Renal pelvis (tissue), 4 donors: ENCODE results near the gene MCRIP2. TPM values are rescaled to one million over a fixed set of nuclear protein-coding genes. Genes with fewer than 3 reads are reported as not detected.

Source experiments
- DNase-seq: peaks from one replicate; pipeline ENCODE4 v3.0.0-alpha.2; 2013
- polyA plus RNA-seq, 3 donors: library from polyadenylated mRNA; unstranded; fragments of 120-200 nt; gene quantifications; one replicate each; pipeline ENCODE4 v1.2.1, GENCODE V29; 2013; ENCODE audit not compliant: insufficient read length in 3 of 3

The MCRIP2 gene
- polyA plus RNA-seq, 3 donors: 25.5 to 27.4 (median 25.7) TPM

- DNase-seq: no peak
Observed at GRCh38 chr16:693766-694165, 52.1 kb downstream of the MCRIP2 start.

GRCh38 chr16:694187-694862, 52.7 kb downstream of the MCRIP2 start:
- DNase-seq: no peak

GRCh38 chr16:694863-695354, 53.3 kb downstream of the MCRIP2 start:
- DNase-seq: no peak

- no peak for DNase-seq
Observed at GRCh38 chr16:695355-696089, 53.9 kb downstream of the MCRIP2 start.

Other genes starting within 250 kb of the MCRIP2 start
- 100 to 1,000 TPM; 120 to 161 (median 140) TPM for gene NME4, start 244.6 kb upstream of the MCRIP2 start, polyA plus RNA-seq
- 10 to 100 TPM; 19.6 to 47.3 (median 33.7) TPM for gene DECR2, start 239.9 kb upstream of the MCRIP2 start, polyA plus RNA-seq
- 100 to 1,000 TPM; 100 to 155 (median 149) TPM for gene RAB11FIP3, start 216.2 kb upstream of the MCRIP2 start, polyA plus RNA-seq
- 10 to 100 TPM; 33.2 to 40.3 (median 36.7) TPM for gene CAPN15, start 114.1 kb upstream of the MCRIP2 start, polyA plus RNA-seq
- 10 to 100 TPM; 16.0 to 17.8 (median 16.5) TPM for gene PRR35, start 81.4 kb upstream of the MCRIP2 start, polyA plus RNA-seq
- gene NHLRC4, start 74.8 kb upstream of the MCRIP2 start, polyA plus RNA-seq: 1 to 10 TPM; 9.0 to 9.6 (median 9.3) TPM
- 10 to 100 TPM; 67.1 to 99.6 (median 85.4) TPM for gene PIGQ, start 71.9 kb upstream of the MCRIP2 start, polyA plus RNA-seq
- gene RAB40C, start 51.8 kb upstream of the MCRIP2 start, polyA plus RNA-seq: 10 to 100 TPM; 24.5 to 33.9 (median 24.6) TPM
- 1 to 10 TPM; 2.2 to 2.8 (median 2.3) TPM for gene WFIKKN1, start 10.8 kb upstream of the MCRIP2 start, polyA plus RNA-seq
- gene METTL26, start 5.5 kb upstream of the MCRIP2 start, polyA plus RNA-seq: 10 to 100 TPM; 51.4 to 71.5 (median 67.8) TPM
- gene WDR90, start 7.5 kb downstream of the MCRIP2 start, polyA plus RNA-seq: 10 to 100 TPM; 44.3 to 67.4 (median 52.0) TPM
- gene RHOT2, start 26.3 kb downstream of the MCRIP2 start, polyA plus RNA-seq: 100 to 1,000 TPM in 1 of 3 donors, 10 to 100 TPM in 2; 85.9 to 117 (median 97.9) TPM
- 1 to 10 TPM; 1.6 to 2.5 (median 1.8) TPM for gene RHBDL1, start 33.8 kb downstream of the MCRIP2 start, polyA plus RNA-seq
- 100 to 1,000 TPM; 109 to 133 (median 128) TPM for gene STUB1, start 38.6 kb downstream of the MCRIP2 start, polyA plus RNA-seq
- 10 to 100 TPM; 75.1 to 80.9 (median 75.2) TPM for gene JMJD8, start 42.5 kb downstream of the MCRIP2 start, polyA plus RNA-seq
- 10 to 100 TPM; 14.6 to 16.3 (median 15.4) TPM for gene WDR24, start 48.6 kb downstream of the MCRIP2 start, polyA plus RNA-seq
- 1 to 10 TPM; 1.1 to 2.8 (median 1.9) TPM for gene FBXL16, start 64.0 kb downstream of the MCRIP2 start, polyA plus RNA-seq
- 10 to 100 TPM in 2 of 3 donors, 1 to 10 TPM in 1; 7.3 to 16.0 (median 12.8) TPM for gene METRN, start 73.3 kb downstream of the MCRIP2 start, polyA plus RNA-seq
- gene ANTKMT, start 79.3 kb downstream of the MCRIP2 start, polyA plus RNA-seq: 10 to 100 TPM; 18.9 to 24.3 (median 22.5) TPM
- gene CCDC78, start 84.6 kb downstream of the MCRIP2 start, polyA plus RNA-seq: 1 to 10 TPM; 2.5 to 4.8 (median 3.6) TPM
- gene HAGHL, start 85.3 kb downstream of the MCRIP2 start, polyA plus RNA-seq: 1 to 10 TPM; 4.6 to 8.5 (median 4.8) TPM
- gene CIAO3, start 99.2 kb downstream of the MCRIP2 start, polyA plus RNA-seq: 10 to 100 TPM; 27.1 to 34.9 (median 27.3) TPM
- gene MSLN, start 118.9 kb downstream of the MCRIP2 start, polyA plus RNA-seq: 10 to 100 TPM; 12.9 to 21.3 (median 17.4) TPM
- gene RPUSD1, start 146.6 kb downstream of the MCRIP2 start, polyA plus RNA-seq: 10 to 100 TPM; 13.5 to 19.3 (median 18.6) TPM
- 10 to 100 TPM; 31.8 to 34.3 (median 32.0) TPM for gene CHTF18, start 146.8 kb downstream of the MCRIP2 start, polyA plus RNA-seq
- gene GNG13, start 158.9 kb downstream of the MCRIP2 start, polyA plus RNA-seq: under 1 TPM; 0.39 to 0.47 (median 0.41) TPM